ENCODE results near the gene CARD14. TPM values are rescaled to one million over a fixed set of nuclear protein-coding genes. Genes with fewer than 3 reads are reported as not detected.

The CARD14 gene
- polyA plus RNA-seq, 1 donor (not counting 4 experiments of a cell fraction or from before 2014, with no cell fraction given) = 0.49 TPM

DNA sequence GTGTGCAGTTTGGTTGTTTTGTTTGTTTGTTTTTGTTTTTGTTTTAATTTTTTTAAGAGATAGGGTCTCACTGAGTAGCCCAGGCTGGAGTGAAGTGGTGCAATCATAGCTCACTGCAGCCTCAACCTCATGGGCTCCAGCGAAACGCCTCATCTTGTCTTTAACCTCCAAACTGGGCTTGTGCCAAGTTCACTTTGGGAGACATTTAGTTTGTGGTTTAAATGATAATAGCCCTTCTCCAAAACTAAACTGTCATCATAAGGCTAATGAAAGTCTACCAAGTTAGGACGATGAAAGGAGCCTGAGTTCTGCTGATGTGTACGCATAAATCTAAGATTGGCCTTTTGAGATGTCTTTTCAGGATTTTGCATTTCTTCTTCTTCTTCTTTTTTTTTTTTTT is 6.5 kb upstream of the CARD14 start:
- no peak for TF ChIP-seq EZH2 (IDR thresholded peaks at IDR 0.05; ENCODE audit: low read length)
- TF ChIP-seq CTCF (optimal IDR thresholded peaks at IDR 0.05 in 1 of 3, IDR thresholded peaks at IDR 0.05 in 1 of 3, conservative IDR thresholded peaks at IDR 0.05 in 1 of 3; ENCODE audit: extremely low read depth in 1 of 3, insufficient read depth in 2 of 3, low read length in 3 of 3) = no peak
- H2AFZ ChIP-seq (ENCODE audit: control insufficient read depth, low read length) = no peak overlapping the region
- H3K4me2 ChIP-seq (ENCODE audit: control insufficient read depth, extremely low read depth, insufficient read depth, low read depth, low read length) = no peak overlapping the region
- no peaks in the 10 kb centered on the region for H3K27me3 ChIP-seq (ENCODE audit: control insufficient read depth, extremely low read depth, insufficient read depth, low read length)
- no peaks in the 10 kb centered on the region for H3K9me3 ChIP-seq (ENCODE audit: control insufficient read depth, low read depth, low read length)
- no peaks in the 10 kb centered on the region for H3K36me3 ChIP-seq (ENCODE audit: control insufficient read depth in 2 of 2, extremely low read depth in 1 of 2, insufficient read depth in 2 of 2, low read length in 2 of 2)
- H3K9me1 ChIP-seq (ENCODE audit: control insufficient read depth, extremely low read depth, insufficient read depth, low read length) = no peaks in the 10 kb centered on the region
- FAIRE-seq (no peak), DNase-seq (ENCODE audit: low read depth, low spot score) (no peak)
- H3K27ac ChIP-seq (ENCODE audit: control insufficient read depth, insufficient read depth, low read length) = no peak overlapping the region
- H3K4me3 ChIP-seq (ENCODE audit: control insufficient read depth in 2 of 3, extremely low read depth in 1 of 3, insufficient read depth in 2 of 3, low read depth in 1 of 3, low read length in 3 of 3) = no peak overlapping the region
- dilution Hi-C loops (cut with MboI; ENCODE audit: extremely low pct_ligation_motif_present, low sequenced_read_pairs) = no loop called here
- H3K4me1 ChIP-seq (ENCODE audit: control insufficient read depth, extremely low read depth, insufficient read depth, low read length) = no peaks in the 10 kb centered on the region
- H4K20me1 ChIP-seq (ENCODE audit: control insufficient read depth, extremely low read depth, insufficient read depth, low read length) = no peaks in the 10 kb centered on the region
- H3K79me2 ChIP-seq (ENCODE audit: control insufficient read depth, insufficient read depth, low read length) = no peaks in the 10 kb centered on the region
- no peak overlapping the region for H3K9ac ChIP-seq (ENCODE audit: control insufficient read depth, extremely low read depth, insufficient read depth, low read length)

DNA sequence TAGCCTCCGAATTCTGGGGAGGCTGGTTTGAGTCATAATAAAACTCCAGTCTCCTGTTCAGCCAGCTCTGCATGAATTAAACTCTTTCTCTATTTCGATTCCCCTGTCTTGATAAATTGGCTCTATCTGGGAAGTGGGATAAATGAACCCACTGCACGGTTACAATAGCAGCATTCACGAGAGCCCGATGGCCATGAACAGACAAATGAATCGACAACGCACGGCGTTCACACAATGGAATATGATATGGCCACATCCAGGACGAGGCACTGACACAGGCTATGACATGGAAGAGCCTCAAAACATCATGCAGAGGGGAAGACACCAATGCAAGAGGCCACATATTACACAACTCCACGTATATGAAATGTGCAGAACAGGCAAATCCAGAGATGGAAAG is 5.6 kb upstream of the CARD14 start:
- FAIRE-seq = no peak
- Histone ChIP-seq H3K4me2 (ENCODE audit: control insufficient read depth, extremely low read depth, insufficient read depth, low read depth, low read length) (no peak overlapping the region), H3K27ac (ENCODE audit: control insufficient read depth, insufficient read depth, low read length) (no peak overlapping the region)

More for the DNA sequence above, 5.6 kb upstream of the CARD14 start:
- H3K27me3 ChIP-seq (ENCODE audit: control insufficient read depth, extremely low read depth, insufficient read depth, low read length) = no peaks in the 10 kb centered on the region
- H3K9me3 ChIP-seq (ENCODE audit: control insufficient read depth, low read depth, low read length) = no peaks in the 10 kb centered on the region
- H3K9me1 ChIP-seq (ENCODE audit: control insufficient read depth, extremely low read depth, insufficient read depth, low read length) = no peaks in the 10 kb centered on the region
- no peaks in the 10 kb centered on the region for H4K20me1 ChIP-seq (ENCODE audit: control insufficient read depth, extremely low read depth, insufficient read depth, low read length)
- no peak overlapping the region for H2AFZ ChIP-seq (ENCODE audit: control insufficient read depth, low read length)
- TF ChIP-seq EZH2 (IDR thresholded peaks at IDR 0.05; ENCODE audit: low read length) (no peak), CTCF (optimal IDR thresholded peaks at IDR 0.05 in 1 of 3, IDR thresholded peaks at IDR 0.05 in 1 of 3, conservative IDR thresholded peaks at IDR 0.05 in 1 of 3; ENCODE audit: extremely low read depth in 1 of 3, insufficient read depth in 2 of 3, low read length in 3 of 3) (no peak)
- DNase-seq (ENCODE audit: low read depth, low spot score) = no peak
- H3K4me1 ChIP-seq (ENCODE audit: control insufficient read depth, extremely low read depth, insufficient read depth, low read length) = no peaks in the 10 kb centered on the region
- H3K79me2 ChIP-seq (ENCODE audit: control insufficient read depth, insufficient read depth, low read length) = no peaks in the 10 kb centered on the region
- dilution Hi-C loops (cut with MboI; ENCODE audit: extremely low pct_ligation_motif_present, low sequenced_read_pairs) = no loop called here
- no peak overlapping the region for H3K9ac ChIP-seq (ENCODE audit: control insufficient read depth, extremely low read depth, insufficient read depth, low read length)
- H3K4me3 ChIP-seq (ENCODE audit: control insufficient read depth in 2 of 3, extremely low read depth in 1 of 3, insufficient read depth in 2 of 3, low read depth in 1 of 3, low read length in 3 of 3) = no peak overlapping the region
- H3K36me3 ChIP-seq (ENCODE audit: control insufficient read depth in 2 of 2, extremely low read depth in 1 of 2, insufficient read depth in 2 of 2, low read length in 2 of 2) = no peaks in the 10 kb centered on the region

Measured in keratinocyte (primary cell).